Dendritic cell treated with granulocyte-macrophage colony-stimulating factor and Interleukin-4, amounts not matched to agents 40 ng/mL and 50 ng/mL, for 4 days (primary cell): ENCODE data around the gene ABCC1.
"Not testable (repeated sequence)": the region's sequence is repeated elsewhere in the genome, so short reads cannot be mapped to it uniquely, and the experiment has no call there.

Experiments
- H3K27ac Mint-ChIP-seq: one replicate; pipeline ENCODE4 v1.8.0; 2022; ENCODE audit warnings: mild to moderate bottlenecking, mixed read lengths
- H3K27me3 Mint-ChIP-seq: one replicate; pipeline ENCODE4 v1.8.0; 2022; ENCODE audit warnings: mild to moderate bottlenecking, mixed read lengths
- H3K36me3 Mint-ChIP-seq: one replicate; pipeline ENCODE4 v1.8.0; 2022; ENCODE audit warnings: low read depth, mixed read lengths
- H3K4me1 Mint-ChIP-seq: one replicate; pipeline ENCODE4 v1.8.0; 2022; ENCODE audit warnings: low read depth, mixed read lengths
- H3K4me3 Mint-ChIP-seq: one replicate; pipeline ENCODE4 v1.8.0; 2022; ENCODE audit warnings: mild to moderate bottlenecking, moderate library complexity, mixed read lengths
- H3K9me3 Mint-ChIP-seq: one replicate; pipeline ENCODE4 v1.8.0; 2022; ENCODE audit warnings: mixed read lengths
- intact Hi-C: fragments of 100-400 bp; cut with micrococcal nuclease; formaldehyde crosslinking; loops from one replicate; pipeline ENCODE4 v1.15.0; 2022

The ABCC1 gene

DNA sequence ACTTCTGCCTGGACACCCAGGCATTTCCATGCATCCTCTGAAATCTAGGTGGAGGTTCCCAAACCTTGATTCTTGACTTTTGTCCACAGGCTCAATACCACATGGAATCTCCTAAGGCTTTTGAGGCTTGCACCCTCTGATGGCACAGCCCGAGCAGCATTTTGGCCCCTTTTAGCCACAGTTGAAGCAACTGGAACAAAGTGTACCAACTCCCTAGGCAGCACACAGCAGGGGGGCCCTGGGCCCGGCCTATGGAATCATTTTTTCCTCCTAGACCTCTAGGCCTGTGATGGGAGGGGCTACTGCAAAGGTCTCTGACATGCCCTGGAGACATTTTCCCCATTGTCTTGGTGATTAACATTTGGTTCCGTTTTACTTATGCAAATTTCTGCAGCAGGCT is 32.0 kb downstream of the ABCC1 start:
- Mint-ChIP-seq H3K9me3 (peaks cover 46% of the 10 kb centered on the region), H3K27ac (no peak overlapping the region)

GRCh38 chr16:15982194-15982915 is 32.9 kb downstream of the ABCC1 start:
- H3K4me1 Mint-ChIP-seq: peaks cover 23% of the 10 kb centered on the region
- H3K9me3 Mint-ChIP-seq: peaks cover 46% of the 10 kb centered on the region
- H3K27me3 Mint-ChIP-seq, H3K27ac Mint-ChIP-seq, intact Hi-C loops, H3K4me3 Mint-ChIP-seq: not testable (repeated sequence)
- H3K36me3 Mint-ChIP-seq: peaks cover 85% of the 10 kb centered on the region

More for the DNA sequence above, 32.0 kb downstream of the ABCC1 start:
- Mint-ChIP-seq H3K27me3 (no peaks in the 10 kb centered on the region), H3K4me3 (no peak overlapping the region), H3K36me3 (peaks cover 81% of the 10 kb centered on the region), H3K4me1 (peaks cover 23% of the 10 kb centered on the region)
- intact Hi-C loops: no loop called here

DNA sequence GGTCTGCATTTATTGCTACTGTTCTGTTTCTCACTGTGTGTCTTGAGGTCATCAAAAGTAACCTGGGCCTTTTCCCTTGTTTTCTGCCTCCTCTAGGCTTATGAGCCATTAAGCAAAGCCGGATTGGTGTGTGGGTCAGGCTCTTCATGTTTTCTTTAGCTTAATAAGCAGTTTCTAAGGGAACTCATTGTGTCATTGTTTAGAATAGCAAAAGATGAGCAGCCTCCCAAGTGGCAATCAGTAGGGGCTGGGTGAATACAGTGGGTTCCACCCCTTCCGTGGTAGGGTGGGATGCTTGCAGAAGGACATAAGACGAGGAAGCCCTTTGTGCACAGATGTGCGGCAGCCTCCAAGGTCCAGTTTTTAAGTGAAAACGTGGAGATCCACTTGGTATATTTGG is 34.5 kb downstream of the ABCC1 start:
- intact Hi-C loops: no loop called here
- Mint-ChIP-seq H3K4me3 (no peak overlapping the region), H3K27ac (no peak overlapping the region), H3K27me3 (no peaks in the 10 kb centered on the region), H3K4me1 (peaks cover 33% of the 10 kb centered on the region), H3K36me3 (peaks cover 76% of the 10 kb centered on the region), H3K9me3 (peaks cover 37% of the 10 kb centered on the region)

DNA sequence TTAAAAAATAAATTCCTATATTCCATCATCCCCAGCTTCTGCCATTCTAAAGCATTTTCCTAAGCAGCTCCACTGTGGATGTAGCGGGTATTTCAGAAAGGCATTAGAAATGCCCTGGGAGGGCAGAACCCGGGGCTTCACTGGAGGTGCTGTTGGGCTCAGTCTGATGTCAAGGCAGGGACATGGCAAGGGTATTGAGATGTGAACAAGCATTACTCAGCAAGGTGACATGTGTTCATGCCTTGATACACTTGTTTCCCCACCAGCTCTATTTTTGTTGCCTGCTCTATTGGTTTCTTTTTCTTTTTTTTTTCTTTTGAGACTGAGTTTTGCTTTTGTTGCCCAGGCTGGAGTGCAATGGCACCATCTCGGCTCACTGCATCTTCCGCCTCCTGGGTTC is 35.7 kb downstream of the ABCC1 start:
- Mint-ChIP-seq H3K36me3 (peaks cover 63% of the 10 kb centered on the region), H3K27me3 (no peaks in the 10 kb centered on the region), H3K4me3 (no peak overlapping the region), H3K27ac (no peak overlapping the region), H3K4me1 (peaks cover 42% of the 10 kb centered on the region), H3K9me3 (peaks cover 25% of the 10 kb centered on the region)
- intact Hi-C loops: loop anchor here (5.0 kb wide), 1 partner anchor 33 kb away; no protein-coding TSS in a partner anchor

DNA sequence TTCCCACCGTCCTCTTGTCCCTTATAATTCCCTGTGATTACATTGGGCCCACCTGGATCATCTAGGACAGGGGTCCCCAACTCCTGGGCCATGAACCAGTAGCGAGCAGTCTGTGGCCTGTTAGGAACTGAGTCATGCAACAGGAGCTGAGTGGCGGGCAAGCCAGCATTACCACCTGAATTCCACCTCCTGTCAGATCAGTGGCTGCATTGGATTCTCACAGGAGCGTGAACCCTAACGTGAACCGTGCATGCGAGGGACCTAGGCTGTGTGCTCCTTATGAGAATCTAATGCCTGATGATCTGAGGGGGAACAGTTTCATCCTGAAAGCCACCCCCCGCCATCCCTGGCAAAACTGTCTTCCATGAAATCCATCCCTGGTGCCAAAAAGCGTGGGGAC is 36.8 kb downstream of the ABCC1 start:
- Mint-ChIP-seq H3K27me3 (no peaks in the 10 kb centered on the region), H3K4me3 (no peak overlapping the region), H3K4me1 (peaks cover 42% of the 10 kb centered on the region), H3K36me3 (peaks cover 62% of the 10 kb centered on the region), H3K9me3 (peaks cover 13% of the 10 kb centered on the region), H3K27ac (no peak overlapping the region)
- intact Hi-C loops: loop anchor here (5.0 kb wide), 1 partner anchor 34 kb away; no protein-coding TSS in a partner anchor

GRCh38 chr16:15988268-15989013 is 39.0 kb downstream of the ABCC1 start:
- Mint-ChIP-seq H3K27ac (peak overlapping the region; percentile 48), H3K4me3 (no peak overlapping the region), H3K27me3 (no peaks in the 10 kb centered on the region), H3K9me3 (no peaks in the 10 kb centered on the region), H3K4me1 (peaks cover 49% of the 10 kb centered on the region), H3K36me3 (peaks cover 62% of the 10 kb centered on the region)
- intact Hi-C loops: loop anchor here (5.0 kb wide), 1 partner anchor 36 kb away; no protein-coding TSS in a partner anchor

DNA sequence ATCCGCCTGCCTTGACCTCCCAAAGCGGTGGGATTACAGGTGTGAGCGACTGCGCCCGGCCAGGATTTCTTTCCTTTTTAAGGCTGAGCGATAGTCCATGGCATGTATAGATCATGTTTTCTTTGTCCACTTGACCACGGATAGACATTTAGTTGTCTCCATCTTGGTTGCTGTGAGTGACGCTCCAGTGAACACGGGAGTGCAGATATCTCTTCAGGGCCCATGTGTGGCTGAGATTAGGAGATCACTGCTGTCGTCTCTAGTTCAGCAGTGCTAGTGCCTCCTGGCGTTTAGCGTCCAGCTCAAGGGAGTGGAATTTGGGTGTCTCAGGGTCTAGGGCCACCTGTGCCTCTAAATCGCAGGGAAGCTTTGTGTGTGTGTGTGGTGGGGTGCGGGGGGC is 41.5 kb downstream of the ABCC1 start:
- peaks cover 45% of the 10 kb centered on the region for H3K4me1 Mint-ChIP-seq
- H3K27ac Mint-ChIP-seq: no peak overlapping the region
- H3K36me3 Mint-ChIP-seq: peaks cover 74% of the 10 kb centered on the region
- no peak overlapping the region for H3K4me3 Mint-ChIP-seq
- no peaks in the 10 kb centered on the region for H3K27me3 Mint-ChIP-seq
- H3K9me3 Mint-ChIP-seq: no peaks in the 10 kb centered on the region
- intact Hi-C loops: no loop called here

DNA sequence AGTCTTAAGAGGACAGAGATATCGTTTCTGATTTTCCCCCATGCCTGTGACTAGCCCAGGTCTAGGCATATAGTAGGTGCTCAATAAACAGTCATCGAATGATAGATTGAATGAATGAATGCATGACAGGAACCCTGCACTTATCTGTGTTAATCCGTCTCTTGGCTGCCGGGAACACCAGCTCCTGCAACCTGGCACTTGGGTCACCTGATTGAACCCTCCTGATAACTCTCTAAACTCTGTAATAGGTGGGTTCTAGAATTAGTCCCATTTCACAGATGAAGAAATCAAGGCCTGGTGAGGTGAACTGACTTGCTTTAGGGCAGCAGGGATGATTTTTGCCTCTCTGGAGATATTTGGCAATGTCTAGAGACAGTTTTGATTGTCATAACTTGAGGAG is 43.7 kb downstream of the ABCC1 start:
- intact Hi-C loops: no loop called here
- Mint-ChIP-seq H3K9me3 (no peaks in the 10 kb centered on the region), H3K27ac (no peak overlapping the region), H3K4me3 (no peak overlapping the region), H3K4me1 (peaks cover 38% of the 10 kb centered on the region), H3K27me3 (no peaks in the 10 kb centered on the region), H3K36me3 (peaks cover 73% of the 10 kb centered on the region)

GRCh38 chr16:15993541-15993940 is 44.1 kb downstream of the ABCC1 start:
- H3K36me3 Mint-ChIP-seq: peaks cover 69% of the 10 kb centered on the region
- peaks cover 38% of the 10 kb centered on the region for H3K4me1 Mint-ChIP-seq
- H3K27ac Mint-ChIP-seq: peak overlapping the region; percentile 39
- no peak overlapping the region for H3K4me3 Mint-ChIP-seq
- H3K27me3 Mint-ChIP-seq: no peaks in the 10 kb centered on the region
- intact Hi-C loops: no loop called here
- no peaks in the 10 kb centered on the region for H3K9me3 Mint-ChIP-seq

GRCh38 chr16:15993946-15994665 is 44.7 kb downstream of the ABCC1 start:
- Mint-ChIP-seq H3K27ac (peak overlapping the region; percentile 39), H3K36me3 (peaks cover 68% of the 10 kb centered on the region), H3K4me3 (no peak overlapping the region), H3K27me3 (no peaks in the 10 kb centered on the region), H3K9me3 (no peaks in the 10 kb centered on the region), H3K4me1 (peaks cover 37% of the 10 kb centered on the region)
- intact Hi-C loops: no loop called here

GRCh38 chr16:15996432-15997109 is 47.2 kb downstream of the ABCC1 start:
- Mint-ChIP-seq H3K27me3 (no peaks in the 10 kb centered on the region), H3K9me3 (no peaks in the 10 kb centered on the region), H3K27ac (peak overlapping the region; percentile 64), H3K36me3 (peaks cover 62% of the 10 kb centered on the region), H3K4me3 (no peak overlapping the region), H3K4me1 (peaks cover 47% of the 10 kb centered on the region)
- intact Hi-C loops: no loop called here

GRCh38 chr16:16000685-16001084 is 51.3 kb downstream of the ABCC1 start:
- H3K4me1 Mint-ChIP-seq: peaks cover 51% of the 10 kb centered on the region
- H3K27me3 Mint-ChIP-seq: no peaks in the 10 kb centered on the region
- no peak overlapping the region for H3K27ac Mint-ChIP-seq
- intact Hi-C loops: no loop called here
- no peaks in the 10 kb centered on the region for H3K9me3 Mint-ChIP-seq
- H3K36me3 Mint-ChIP-seq: peaks cover 26% of the 10 kb centered on the region
- H3K4me3 Mint-ChIP-seq: no peak overlapping the region

DNA sequence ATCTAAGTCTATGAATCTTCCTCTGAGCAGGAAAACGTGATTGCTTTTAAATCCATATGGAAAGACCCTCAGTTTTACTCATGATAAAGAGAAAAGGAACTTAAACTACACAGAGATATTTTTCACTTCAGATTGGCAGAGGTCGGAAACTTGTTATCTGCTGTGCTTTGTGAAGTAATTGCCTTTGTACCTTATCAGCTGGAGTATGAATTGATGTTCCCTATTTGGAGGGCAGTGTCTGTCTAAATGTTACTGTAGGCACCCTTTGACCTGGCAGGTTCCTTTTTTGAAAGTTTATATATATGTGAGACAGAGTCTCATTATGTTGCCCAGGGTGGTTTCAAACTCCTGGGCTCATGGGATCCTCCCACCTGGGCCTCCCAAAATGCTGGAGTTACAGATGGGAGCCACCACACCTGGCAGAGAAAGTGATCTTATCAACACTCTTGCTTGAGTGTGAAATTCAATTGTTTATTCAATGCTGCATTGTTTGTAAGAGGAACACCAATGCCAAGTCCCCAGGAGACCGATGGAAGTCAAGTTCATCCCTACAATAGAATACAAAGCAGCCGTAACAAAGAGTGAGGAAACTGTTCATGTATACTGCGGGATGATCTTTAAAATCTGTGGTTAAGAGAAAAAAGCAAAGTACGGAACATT is 52.3 kb downstream of the ABCC1 start:
- Mint-ChIP-seq H3K36me3 (peaks cover 19% of the 10 kb centered on the region), H3K4me1 (peaks cover 49% of the 10 kb centered on the region), H3K4me3 (no peak overlapping the region), H3K27me3 (no peaks in the 10 kb centered on the region), H3K9me3 (no peaks in the 10 kb centered on the region), H3K27ac (no peak overlapping the region)
- intact Hi-C loops: no loop called here
